HL-60 (cell line): ENCODE results near the gene TMEM231.
"Not testable (repeated sequence)": the region's sequence is repeated elsewhere in the genome, so short reads cannot be mapped to it uniquely, and the experiment has no call there.

Source experiments
- DNase-seq, 2 experiments: peaks; one replicate each; pipeline ENCODE4 v3.0.0-alpha.2; 2010 to 2020; ENCODE audit warnings: low read depth in 1 of 2, low spot score in 1 of 2
- H3K27ac ChIP-seq: fragments of 250-450 bp; sonication (Bioruptor Pico); replicated peaks from 2 replicates; pipeline ENCODE4 v1.5.1; 2020; ENCODE audit warnings: mild to moderate bottlenecking, moderate library complexity
- H3K27me3 ChIP-seq: fragments of 250-450 bp; sonication (Bioruptor Pico); 2 replicates; pipeline ENCODE4 v1.5.1; 2021; ENCODE audit warnings: mild to moderate bottlenecking, moderate library complexity; ENCODE audit not compliant: insufficient read depth, poor library complexity, severe bottlenecking
- H3K4me3 ChIP-seq: replicated peaks from 2 replicates; pipeline ENCODE4 v1.5.1; 2011; ENCODE audit warnings: mild to moderate bottlenecking, control low read depth, low read length; ENCODE audit not compliant: insufficient read depth
- GABPA ChIP-seq: IDR thresholded peaks from 2 replicates; pipeline ENCODE4 v1.6.1; 2012; ENCODE audit warnings: low read depth
- POLR2AphosphoS5 ChIP-seq: IDR thresholded peaks from 2 replicates; pipeline ENCODE4 v1.6.1; 2012; ENCODE audit warnings: low read depth
- SPI1 ChIP-seq: IDR thresholded peaks from 2 replicates; pipeline ENCODE4 v1.6.1; 2012; ENCODE audit warnings: low read depth, mild to moderate bottlenecking, borderline replicate concordance
- TF ChIP-seq, protein P1 (sequence below): IDR thresholded peaks from 2 replicates; pipeline ENCODE4 v1.6.1; 2012; ENCODE audit warnings: low read depth; ENCODE audit not compliant: insufficient replicate concordance
- TF ChIP-seq, protein P2 (sequence below): IDR thresholded peaks from one replicate; pipeline ENCODE4 v1.5.1; 2011; ENCODE audit warnings: low read length, control low read depth, inconsistent platforms; ENCODE audit not compliant: insufficient read depth

TMEM231 gene

DNA sequence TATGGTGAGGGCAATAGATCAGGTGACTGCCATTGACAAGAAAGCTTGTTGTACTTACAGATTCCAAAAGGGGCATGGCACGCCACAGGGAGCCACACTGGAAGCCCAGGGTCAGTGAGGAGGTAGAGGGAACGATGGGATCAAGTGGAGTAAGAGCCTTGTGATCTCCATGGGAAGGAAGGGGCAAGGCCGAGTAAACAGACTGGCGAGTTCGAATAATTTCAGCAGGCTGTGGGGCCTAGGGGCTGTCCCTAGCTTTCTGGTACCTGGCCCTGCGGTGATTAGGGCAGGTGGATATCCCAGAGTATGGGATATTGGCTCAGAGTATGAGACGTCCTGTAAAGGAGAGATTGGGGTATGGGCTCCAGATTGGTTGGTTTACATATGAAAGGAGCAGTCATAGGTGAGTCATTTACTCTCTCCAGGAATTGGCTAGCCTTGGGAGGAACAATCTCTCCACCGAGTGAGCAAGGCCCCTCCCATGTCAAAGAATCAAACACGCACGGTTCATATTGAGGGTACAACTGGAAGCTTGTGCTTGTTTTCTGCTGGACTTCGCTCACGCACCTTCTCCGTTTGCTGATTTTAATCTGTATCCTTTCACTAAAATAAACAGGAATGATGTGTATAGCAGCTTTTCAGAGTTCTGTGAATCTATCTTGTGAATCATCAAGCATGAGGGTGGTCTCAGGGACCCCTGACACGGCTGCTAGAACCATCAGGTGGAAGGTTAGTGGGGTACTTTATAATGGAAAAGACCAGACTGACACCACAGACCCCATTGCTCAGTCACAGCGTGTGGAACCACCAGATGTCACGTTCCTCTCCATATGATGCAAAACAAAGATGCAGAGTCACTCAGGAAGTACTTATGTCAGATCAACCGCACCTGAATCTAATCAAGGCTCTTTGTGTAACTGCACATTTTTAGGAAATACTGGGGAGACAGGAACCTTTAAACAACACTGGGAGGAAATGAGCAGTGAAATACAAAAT is 38.1 kb upstream of the TMEM231 start:
- DNase-seq: peak; percentile 32 to 62
- peak; percentile 23; the same call in 1 of the 2 replicates for TF ChIP-seq SPI1
- TF ChIP-seq GABPA: no peak
- peak; percentile 35; the same call in 1 of the 2 replicates for TF ChIP-seq POLR2AphosphoS5
- no peak overlapping the region for H3K4me3 ChIP-seq
- H3K27ac ChIP-seq: 0 out of 2 replicates have a peak overlapping the region, but pooled peaks have one; percentile 25
- no peaks in the 10 kb centered on the region for H3K27me3 ChIP-seq

DNA sequence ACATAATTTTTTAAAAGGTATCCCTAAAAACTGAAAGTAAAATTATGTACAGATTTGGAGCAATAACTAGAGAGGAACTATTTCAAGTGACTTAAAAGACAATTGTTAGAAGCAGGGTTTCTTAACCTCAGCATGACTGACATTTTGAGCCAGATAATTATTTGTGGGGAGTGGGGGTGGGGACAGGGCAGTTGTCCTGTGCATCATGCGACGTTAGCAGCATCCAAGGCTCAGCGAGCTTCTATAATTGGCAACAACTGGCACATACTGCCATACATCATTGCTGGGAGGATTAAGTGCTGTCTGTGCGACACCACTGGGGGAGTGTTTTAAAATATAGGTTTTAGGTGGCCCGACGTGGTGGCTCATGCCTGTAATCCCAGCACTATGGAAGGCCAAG is 37.3 kb upstream of the TMEM231 start:
- TF ChIP-seq, protein P1, sequence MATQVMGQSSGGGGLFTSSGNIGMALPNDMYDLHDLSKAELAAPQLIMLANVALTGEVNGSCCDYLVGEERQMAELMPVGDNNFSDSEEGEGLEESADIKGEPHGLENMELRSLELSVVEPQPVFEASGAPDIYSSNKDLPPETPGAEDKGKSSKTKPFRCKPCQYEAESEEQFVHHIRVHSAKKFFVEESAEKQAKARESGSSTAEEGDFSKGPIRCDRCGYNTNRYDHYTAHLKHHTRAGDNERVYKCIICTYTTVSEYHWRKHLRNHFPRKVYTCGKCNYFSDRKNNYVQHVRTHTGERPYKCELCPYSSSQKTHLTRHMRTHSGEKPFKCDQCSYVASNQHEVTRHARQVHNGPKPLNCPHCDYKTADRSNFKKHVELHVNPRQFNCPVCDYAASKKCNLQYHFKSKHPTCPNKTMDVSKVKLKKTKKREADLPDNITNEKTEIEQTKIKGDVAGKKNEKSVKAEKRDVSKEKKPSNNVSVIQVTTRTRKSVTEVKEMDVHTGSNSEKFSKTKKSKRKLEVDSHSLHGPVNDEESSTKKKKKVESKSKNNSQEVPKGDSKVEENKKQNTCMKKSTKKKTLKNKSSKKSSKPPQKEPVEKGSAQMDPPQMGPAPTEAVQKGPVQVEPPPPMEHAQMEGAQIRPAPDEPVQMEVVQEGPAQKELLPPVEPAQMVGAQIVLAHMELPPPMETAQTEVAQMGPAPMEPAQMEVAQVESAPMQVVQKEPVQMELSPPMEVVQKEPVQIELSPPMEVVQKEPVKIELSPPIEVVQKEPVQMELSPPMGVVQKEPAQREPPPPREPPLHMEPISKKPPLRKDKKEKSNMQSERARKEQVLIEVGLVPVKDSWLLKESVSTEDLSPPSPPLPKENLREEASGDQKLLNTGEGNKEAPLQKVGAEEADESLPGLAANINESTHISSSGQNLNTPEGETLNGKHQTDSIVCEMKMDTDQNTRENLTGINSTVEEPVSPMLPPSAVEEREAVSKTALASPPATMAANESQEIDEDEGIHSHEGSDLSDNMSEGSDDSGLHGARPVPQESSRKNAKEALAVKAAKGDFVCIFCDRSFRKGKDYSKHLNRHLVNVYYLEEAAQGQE: no peak
- TF ChIP-seq GABPA (no peak), SPI1 (no peak), POLR2AphosphoS5 (no peak)
- TF ChIP-seq, protein P2, sequence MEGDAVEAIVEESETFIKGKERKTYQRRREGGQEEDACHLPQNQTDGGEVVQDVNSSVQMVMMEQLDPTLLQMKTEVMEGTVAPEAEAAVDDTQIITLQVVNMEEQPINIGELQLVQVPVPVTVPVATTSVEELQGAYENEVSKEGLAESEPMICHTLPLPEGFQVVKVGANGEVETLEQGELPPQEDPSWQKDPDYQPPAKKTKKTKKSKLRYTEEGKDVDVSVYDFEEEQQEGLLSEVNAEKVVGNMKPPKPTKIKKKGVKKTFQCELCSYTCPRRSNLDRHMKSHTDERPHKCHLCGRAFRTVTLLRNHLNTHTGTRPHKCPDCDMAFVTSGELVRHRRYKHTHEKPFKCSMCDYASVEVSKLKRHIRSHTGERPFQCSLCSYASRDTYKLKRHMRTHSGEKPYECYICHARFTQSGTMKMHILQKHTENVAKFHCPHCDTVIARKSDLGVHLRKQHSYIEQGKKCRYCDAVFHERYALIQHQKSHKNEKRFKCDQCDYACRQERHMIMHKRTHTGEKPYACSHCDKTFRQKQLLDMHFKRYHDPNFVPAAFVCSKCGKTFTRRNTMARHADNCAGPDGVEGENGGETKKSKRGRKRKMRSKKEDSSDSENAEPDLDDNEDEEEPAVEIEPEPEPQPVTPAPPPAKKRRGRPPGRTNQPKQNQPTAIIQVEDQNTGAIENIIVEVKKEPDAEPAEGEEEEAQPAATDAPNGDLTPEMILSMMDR: no peak
- Histone ChIP-seq H3K27ac (no peak overlapping the region), H3K27me3 (no peaks in the 10 kb centered on the region), H3K4me3 (no peak overlapping the region)
- no peak for DNase-seq

DNA sequence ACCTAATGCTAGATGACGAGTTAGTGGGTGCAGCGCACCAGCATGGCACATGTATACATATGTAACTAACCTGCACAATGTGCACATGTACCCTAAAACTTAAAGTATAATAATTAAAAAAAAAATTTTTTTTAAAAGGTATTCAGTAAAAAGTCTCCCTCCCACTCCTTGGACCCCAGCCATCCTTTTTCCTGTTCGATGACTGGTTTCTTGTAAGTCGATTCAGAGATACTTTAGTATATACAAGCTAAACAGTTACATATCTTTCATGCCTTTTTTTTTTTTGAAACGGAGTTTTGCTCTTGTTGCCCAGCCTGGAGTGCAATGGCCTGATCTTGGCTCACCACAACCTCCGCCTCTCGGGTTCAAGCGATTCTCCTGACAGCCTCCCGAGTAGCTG is 35.9 kb upstream of the TMEM231 start:
- not testable (repeated sequence) for DNase-seq, H3K27ac ChIP-seq, H3K27me3 ChIP-seq

DNA sequence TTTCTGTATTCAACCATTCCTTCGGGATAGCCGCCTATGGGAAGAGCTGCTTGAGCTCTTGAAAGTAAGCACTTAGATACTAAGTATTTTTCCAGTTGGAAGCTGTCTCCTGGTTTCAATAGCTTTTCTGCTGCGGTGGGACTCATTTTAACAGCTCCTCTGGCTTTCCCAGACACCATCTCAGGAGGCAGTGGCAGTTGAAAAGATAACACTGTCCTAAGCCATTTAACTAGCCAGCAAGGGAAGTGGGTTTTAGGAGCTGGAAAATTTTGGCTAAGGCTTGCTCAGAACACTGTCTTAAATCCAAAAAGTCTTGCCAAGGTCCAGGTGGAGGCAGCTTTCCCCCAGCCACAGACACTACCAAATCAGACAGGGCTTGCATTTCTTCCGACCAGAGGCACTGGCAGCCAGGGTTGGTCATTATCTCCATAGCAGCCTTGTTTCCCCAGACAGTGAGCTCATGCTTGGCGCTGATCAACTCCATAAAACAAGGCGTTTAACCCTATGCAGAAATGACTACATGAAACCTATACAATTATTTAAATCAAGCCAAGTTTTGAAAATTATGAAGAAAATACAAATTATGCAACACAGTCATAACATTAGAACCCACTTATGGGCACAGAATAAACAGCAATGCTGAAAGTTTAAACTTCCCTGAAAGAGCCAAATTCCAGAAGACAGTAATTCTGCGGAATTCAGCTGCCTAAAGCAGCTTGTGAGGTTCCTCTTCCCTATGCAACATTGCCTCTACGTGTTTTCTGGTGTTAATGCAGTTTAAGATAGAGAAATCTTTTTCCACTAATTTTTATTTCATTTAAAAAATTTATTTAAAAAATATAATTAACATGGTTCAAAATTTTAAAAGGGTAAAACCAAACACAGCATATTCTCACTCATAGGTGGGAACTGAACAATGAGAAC is 35.1 kb upstream of the TMEM231 start:
- DNase-seq: no peak
- H3K27ac ChIP-seq: no peak overlapping the region
- H3K4me3 ChIP-seq: no peak overlapping the region
- TF ChIP-seq POLR2AphosphoS5 (no peak), SPI1 (no peak), GABPA (no peak)
- TF ChIP-seq, protein P2: no peak
- TF ChIP-seq, protein P1: no peak
- H3K27me3 ChIP-seq: no peaks in the 10 kb centered on the region

More for the DNA sequence above, 35.9 kb upstream of the TMEM231 start:
- not testable (repeated sequence) for H3K4me3 ChIP-seq
